ENCODE measurements around the gene POLR1A. TPM values are rescaled to one million over a fixed set of nuclear protein-coding genes. Genes with fewer than 3 reads are reported as not detected.
"Not testable (repeated sequence)": the region's sequence is repeated elsewhere in the genome, so short reads cannot be mapped to it uniquely, and the experiment has no call there.

POLR1A gene
- total RNA-seq, 2 experiments from 2014 or later, result 38.1 to 45.5 TPM

GRCh38 chr2:85995648-85996529, 109.8 kb downstream of the POLR1A start:
- intact Hi-C loops (cut with DNase I, micrococcal nuclease), result no loop called here
- no peak overlapping the region for H3K27ac Mint-ChIP-seq
- DNase-seq (no peak), ATAC-seq (no peak)
- peaks cover 49% of the 10 kb centered on the region for H3K4me1 Mint-ChIP-seq
- H3K27me3 Mint-ChIP-seq, result no peaks in the 10 kb centered on the region
- H3K9me3 Mint-ChIP-seq (ENCODE audit: low read depth), result peaks cover 3% of the 10 kb centered on the region
- peaks cover 2% of the 10 kb centered on the region for H3K36me3 Mint-ChIP-seq (ENCODE audit: low read depth)
- POLR2A ChIA-PET, result interaction anchor here (0.5 kb wide), 1 partner anchor 676 kb away, joined by 3 read pairs; no protein-coding TSS in a partner anchor
- H3K4me3 Mint-ChIP-seq, result no peak overlapping the region
- CTCF ChIA-PET, result interaction anchor here (0.6 kb wide), 1 partner anchor 579 kb away, joined by 5 read pairs; no protein-coding TSS in a partner anchor

GRCh38 chr2:85994897-85995647, 110.6 kb downstream of the POLR1A start:
- Mint-ChIP-seq H3K27ac (no peak overlapping the region), H3K36me3 (ENCODE audit: low read depth) (peaks cover under 1% of the 10 kb centered on the region), H3K9me3 (ENCODE audit: low read depth) (peaks cover under 1% of the 10 kb centered on the region), H3K4me3 (no peak overlapping the region), H3K4me1 (peaks cover 40% of the 10 kb centered on the region), H3K27me3 (no peaks in the 10 kb centered on the region)
- DNase-seq (no peak), ATAC-seq (no peak)
- intact Hi-C loops (cut with DNase I, micrococcal nuclease), result loop anchor here (1.0 kb wide), 1 partner anchor 43 kb away; no protein-coding TSS in a partner anchor
- ChIA-PET CTCF (interaction anchor here (0.6 kb wide), 1 partner anchor 124 kb away, joined by 3 read pairs; no protein-coding TSS in a partner anchor), POLR2A (no interaction called here)

GRCh38 chr2:85994421-85994777, 111.3 kb downstream of the POLR1A start:
- ChIA-PET POLR2A (interaction anchor here (0.7 kb wide), 1 partner anchor 32 kb away, joined by 4 read pairs; no protein-coding TSS in a partner anchor), CTCF (interaction anchor here (0.6 kb wide), 2 partner anchors 15 to 284 kb away, joined by 3 to 4 read pairs; no protein-coding TSS in a partner anchor)
- peaks cover 34% of the 10 kb centered on the region for H3K4me1 Mint-ChIP-seq
- no peak overlapping the region for H3K27ac Mint-ChIP-seq
- DNase-seq (no peak), ATAC-seq (peak; percentile 11)
- no peak overlapping the region for H3K4me3 Mint-ChIP-seq
- H3K9me3 Mint-ChIP-seq (ENCODE audit: low read depth), result no peaks in the 10 kb centered on the region
- intact Hi-C loops (cut with DNase I, micrococcal nuclease), result loop anchor here (1.0 kb wide), 1 partner anchor 44 kb away; no protein-coding TSS in a partner anchor
- H3K36me3 Mint-ChIP-seq (ENCODE audit: low read depth), result no peaks in the 10 kb centered on the region
- H3K27me3 Mint-ChIP-seq, result no peaks in the 10 kb centered on the region

GRCh38 chr2:85992611-85993010, 113.1 kb downstream of the POLR1A start:
- ATAC-seq, result no peak
- CTCF ChIA-PET, result no interaction called here
- H3K27ac Mint-ChIP-seq, result no peak overlapping the region
- no peaks in the 10 kb centered on the region for H3K36me3 Mint-ChIP-seq (ENCODE audit: low read depth)
- no peak for DNase-seq
- no peak overlapping the region for H3K4me3 Mint-ChIP-seq
- POLR2A ChIA-PET, result interaction anchor here (0.6 kb wide), 1 partner anchor 41 kb away, joined by 7 read pairs; no protein-coding TSS in a partner anchor
- H3K27me3 Mint-ChIP-seq, result no peaks in the 10 kb centered on the region
- no peaks in the 10 kb centered on the region for H3K9me3 Mint-ChIP-seq (ENCODE audit: low read depth)
- intact Hi-C loops (cut with DNase I, micrococcal nuclease), result no loop called here
- peaks cover 20% of the 10 kb centered on the region for H3K4me1 Mint-ChIP-seq

GRCh38 chr2:85992053-85992452, 113.6 kb downstream of the POLR1A start:
- not testable (repeated sequence) for H3K27ac Mint-ChIP-seq

GRCh38 chr2:85990084-85990483, 115.6 kb downstream of the POLR1A start:
- ChIA-PET POLR2A (no interaction called here), CTCF (no interaction called here)
- H3K9me3 Mint-ChIP-seq (ENCODE audit: low read depth), result no peaks in the 10 kb centered on the region
- no peaks in the 10 kb centered on the region for H3K36me3 Mint-ChIP-seq (ENCODE audit: low read depth)
- H3K27me3 Mint-ChIP-seq, result no peaks in the 10 kb centered on the region
- no peak overlapping the region for H3K4me3 Mint-ChIP-seq
- no peak overlapping the region for H3K27ac Mint-ChIP-seq
- H3K4me1 Mint-ChIP-seq, result peaks cover 15% of the 10 kb centered on the region
- DNase-seq (no peak), ATAC-seq (no peak)
- intact Hi-C loops (cut with DNase I, micrococcal nuclease), result no loop called here

More at GRCh38 chr2:85992053-85992452, 113.6 kb downstream of the POLR1A start:
- H3K36me3 Mint-ChIP-seq (ENCODE audit: low read depth); H3K27me3 Mint-ChIP-seq; H3K4me3 Mint-ChIP-seq; intact Hi-C loops (cut with DNase I, micrococcal nuclease); ATAC-seq; H3K9me3 Mint-ChIP-seq (ENCODE audit: low read depth); CTCF ChIA-PET; DNase-seq; POLR2A ChIA-PET: not testable (repeated sequence)
- H3K4me1 Mint-ChIP-seq, result peaks cover 16% of the 10 kb centered on the region

GRCh38 chr2:85989288-85989865, 116.3 kb downstream of the POLR1A start:
- DNase-seq (no peak), ATAC-seq (no peak)
- no peaks in the 10 kb centered on the region for H3K36me3 Mint-ChIP-seq (ENCODE audit: low read depth)
- peaks cover 8% of the 10 kb centered on the region for H3K4me1 Mint-ChIP-seq
- no peaks in the 10 kb centered on the region for H3K27me3 Mint-ChIP-seq
- intact Hi-C loops (cut with DNase I, micrococcal nuclease), result no loop called here
- H3K27ac Mint-ChIP-seq, result no peak overlapping the region
- CTCF ChIA-PET, result no interaction called here
- POLR2A ChIA-PET, result no interaction called here
- H3K4me3 Mint-ChIP-seq, result no peak overlapping the region
- H3K9me3 Mint-ChIP-seq (ENCODE audit: low read depth), result no peaks in the 10 kb centered on the region

- intact Hi-C loops (cut with DNase I, micrococcal nuclease), result no loop called here
- Mint-ChIP-seq H3K36me3 (ENCODE audit: low read depth) (no peaks in the 10 kb centered on the region), H3K9me3 (ENCODE audit: low read depth) (no peaks in the 10 kb centered on the region), H3K27me3 (no peaks in the 10 kb centered on the region), H3K27ac (no peak overlapping the region), H3K4me3 (no peak overlapping the region), H3K4me1 (peaks cover 3% of the 10 kb centered on the region)
- CTCF ChIA-PET, result interaction anchor here (0.6 to 1.0 kb wide), 2 partner anchors 47 to 283 kb away, joined by 3 read pairs; no protein-coding TSS in a partner anchor
- DNase-seq (no peak), ATAC-seq (no peak)
- POLR2A ChIA-PET, result no interaction called here
Measured at GRCh38 chr2:85988914-85989270, 116.8 kb downstream of the POLR1A start.

GRCh38 chr2:85988175-85988913, 117.3 kb downstream of the POLR1A start:
- Mint-ChIP-seq H3K27me3 (no peaks in the 10 kb centered on the region), H3K4me3 (no peak overlapping the region), H3K4me1 (no peaks in the 10 kb centered on the region), H3K9me3 (ENCODE audit: low read depth) (no peaks in the 10 kb centered on the region), H3K27ac (no peak overlapping the region), H3K36me3 (ENCODE audit: low read depth) (no peaks in the 10 kb centered on the region)
- intact Hi-C loops (cut with DNase I, micrococcal nuclease), result no loop called here
- DNase-seq (no peak), ATAC-seq (no peak)
- CTCF ChIA-PET, result interaction anchor here (0.6 to 1.0 kb wide), 2 partner anchors 48 to 282 kb away, joined by 3 read pairs; no protein-coding TSS in a partner anchor
- POLR2A ChIA-PET, result no interaction called here

- DNase-seq (no peak), ATAC-seq (no peak)
- Mint-ChIP-seq H3K27ac (no peak overlapping the region), H3K36me3 (ENCODE audit: low read depth) (no peaks in the 10 kb centered on the region), H3K4me1 (no peaks in the 10 kb centered on the region), H3K27me3 (no peaks in the 10 kb centered on the region), H3K9me3 (ENCODE audit: low read depth) (no peaks in the 10 kb centered on the region), H3K4me3 (no peak overlapping the region)
- intact Hi-C loops (cut with DNase I, micrococcal nuclease), result no loop called here
- POLR2A ChIA-PET, result interaction anchor here (0.7 kb wide), 1 partner anchor 30 kb away, joined by 3 read pairs; no protein-coding TSS in a partner anchor
- CTCF ChIA-PET, result interaction anchor here (1.0 kb wide), 1 partner anchor 49 kb away, joined by 3 read pairs; no protein-coding TSS in a partner anchor
Measured at GRCh38 chr2:85987266-85988174, 118.2 kb downstream of the POLR1A start.

Data from activated CD4-positive, alpha-beta T cell treated with anti-CD3 and anti-CD28 coated beads for 36 hours (primary cell).